ENCODE data around the gene LAMTOR4. TPM values are rescaled to one million over a fixed set of nuclear protein-coding genes. Genes with fewer than 3 reads are reported as not detected.

Gene LAMTOR4
- polyA plus RNA-seq, 1 donor from 2014 or later = 333 TPM

DNA sequence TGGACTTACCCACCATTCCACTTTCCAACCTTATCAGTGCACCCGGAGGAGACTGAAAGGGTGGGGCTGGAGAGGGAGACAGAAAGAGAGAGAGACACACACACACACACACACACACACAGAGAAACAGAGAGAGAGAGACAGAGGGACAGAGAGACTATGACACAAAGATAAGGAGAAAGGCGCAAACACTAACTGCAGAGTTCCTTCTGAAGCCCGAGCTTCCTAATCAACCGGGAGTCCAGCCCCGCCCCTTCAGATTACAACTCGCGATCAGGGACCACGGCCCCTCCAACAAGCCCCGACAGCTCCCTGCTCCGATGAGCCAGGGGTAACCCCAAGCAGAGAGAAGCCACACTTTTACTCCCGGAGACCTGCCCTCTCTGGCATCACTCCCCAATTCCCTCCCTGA lies 19.2 kb downstream of the LAMTOR4 start (continued):
- no peak for TF ChIP-seq EZH2 (IDR thresholded peaks at IDR 0.05; ENCODE audit: borderline replicate concordance, insufficient read depth, low read length, poor library complexity, severe bottlenecking)

DNA sequence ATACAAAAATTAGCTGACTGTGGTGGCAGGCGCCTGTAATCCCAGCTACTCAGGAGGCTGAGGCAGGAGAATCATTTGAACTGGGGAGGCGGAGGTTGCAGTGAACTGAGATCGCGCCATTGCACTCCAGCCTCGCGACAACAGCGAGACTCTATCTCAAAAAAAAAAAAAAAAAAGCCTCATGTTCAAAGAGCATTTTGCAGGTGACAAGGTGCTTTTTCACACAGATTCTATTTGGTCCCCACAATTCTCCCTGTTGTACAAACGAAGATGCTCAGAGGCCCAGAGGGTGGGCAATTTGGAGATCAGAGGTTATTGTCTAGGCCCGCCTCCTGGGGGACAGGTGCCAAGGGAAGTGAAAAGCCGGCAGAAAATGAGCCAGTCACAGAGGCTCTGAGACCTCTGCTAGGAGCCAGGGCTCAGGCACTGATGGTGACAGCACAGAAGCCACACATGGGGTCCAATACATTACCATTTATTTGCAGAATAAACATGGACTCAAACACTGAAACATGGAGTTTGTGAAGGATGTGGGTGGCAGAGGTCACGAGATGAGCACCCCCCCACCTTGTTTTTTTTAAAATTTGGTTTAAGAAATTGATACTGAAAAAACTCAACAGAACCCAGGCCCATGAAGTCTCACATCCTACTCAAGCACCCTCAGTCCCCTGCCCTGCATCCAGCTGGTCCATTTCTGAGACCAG lies 20.6 kb downstream of the LAMTOR4 start:
- no peak for TF ChIP-seq MXI1 (conservative IDR thresholded peaks at IDR 0.05; ENCODE audit: poor library complexity, severe bottlenecking)
- TF ChIP-seq EP300 (conservative IDR thresholded peaks at IDR 0.05; ENCODE audit: poor library complexity, severe bottlenecking) = no peak
- TF ChIP-seq SMC3 (conservative IDR thresholded peaks at IDR 0.05; ENCODE audit: poor library complexity) = no peak
- TF ChIP-seq TAF1 (IDR thresholded peaks at IDR 0.05; ENCODE audit: low read depth) = no peak
- TF ChIP-seq, protein P1, sequence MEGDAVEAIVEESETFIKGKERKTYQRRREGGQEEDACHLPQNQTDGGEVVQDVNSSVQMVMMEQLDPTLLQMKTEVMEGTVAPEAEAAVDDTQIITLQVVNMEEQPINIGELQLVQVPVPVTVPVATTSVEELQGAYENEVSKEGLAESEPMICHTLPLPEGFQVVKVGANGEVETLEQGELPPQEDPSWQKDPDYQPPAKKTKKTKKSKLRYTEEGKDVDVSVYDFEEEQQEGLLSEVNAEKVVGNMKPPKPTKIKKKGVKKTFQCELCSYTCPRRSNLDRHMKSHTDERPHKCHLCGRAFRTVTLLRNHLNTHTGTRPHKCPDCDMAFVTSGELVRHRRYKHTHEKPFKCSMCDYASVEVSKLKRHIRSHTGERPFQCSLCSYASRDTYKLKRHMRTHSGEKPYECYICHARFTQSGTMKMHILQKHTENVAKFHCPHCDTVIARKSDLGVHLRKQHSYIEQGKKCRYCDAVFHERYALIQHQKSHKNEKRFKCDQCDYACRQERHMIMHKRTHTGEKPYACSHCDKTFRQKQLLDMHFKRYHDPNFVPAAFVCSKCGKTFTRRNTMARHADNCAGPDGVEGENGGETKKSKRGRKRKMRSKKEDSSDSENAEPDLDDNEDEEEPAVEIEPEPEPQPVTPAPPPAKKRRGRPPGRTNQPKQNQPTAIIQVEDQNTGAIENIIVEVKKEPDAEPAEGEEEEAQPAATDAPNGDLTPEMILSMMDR (IDR thresholded peaks at IDR 0.05; ENCODE audit: poor library complexity, severe bottlenecking) = no peak
- TF ChIP-seq POLR2AphosphoS5 (IDR thresholded peaks at IDR 0.05) = no peak
- no peak for TF ChIP-seq EZH2 (IDR thresholded peaks at IDR 0.05; ENCODE audit: borderline replicate concordance, insufficient read depth, low read length, poor library complexity, severe bottlenecking)
- TF ChIP-seq, protein P2, sequence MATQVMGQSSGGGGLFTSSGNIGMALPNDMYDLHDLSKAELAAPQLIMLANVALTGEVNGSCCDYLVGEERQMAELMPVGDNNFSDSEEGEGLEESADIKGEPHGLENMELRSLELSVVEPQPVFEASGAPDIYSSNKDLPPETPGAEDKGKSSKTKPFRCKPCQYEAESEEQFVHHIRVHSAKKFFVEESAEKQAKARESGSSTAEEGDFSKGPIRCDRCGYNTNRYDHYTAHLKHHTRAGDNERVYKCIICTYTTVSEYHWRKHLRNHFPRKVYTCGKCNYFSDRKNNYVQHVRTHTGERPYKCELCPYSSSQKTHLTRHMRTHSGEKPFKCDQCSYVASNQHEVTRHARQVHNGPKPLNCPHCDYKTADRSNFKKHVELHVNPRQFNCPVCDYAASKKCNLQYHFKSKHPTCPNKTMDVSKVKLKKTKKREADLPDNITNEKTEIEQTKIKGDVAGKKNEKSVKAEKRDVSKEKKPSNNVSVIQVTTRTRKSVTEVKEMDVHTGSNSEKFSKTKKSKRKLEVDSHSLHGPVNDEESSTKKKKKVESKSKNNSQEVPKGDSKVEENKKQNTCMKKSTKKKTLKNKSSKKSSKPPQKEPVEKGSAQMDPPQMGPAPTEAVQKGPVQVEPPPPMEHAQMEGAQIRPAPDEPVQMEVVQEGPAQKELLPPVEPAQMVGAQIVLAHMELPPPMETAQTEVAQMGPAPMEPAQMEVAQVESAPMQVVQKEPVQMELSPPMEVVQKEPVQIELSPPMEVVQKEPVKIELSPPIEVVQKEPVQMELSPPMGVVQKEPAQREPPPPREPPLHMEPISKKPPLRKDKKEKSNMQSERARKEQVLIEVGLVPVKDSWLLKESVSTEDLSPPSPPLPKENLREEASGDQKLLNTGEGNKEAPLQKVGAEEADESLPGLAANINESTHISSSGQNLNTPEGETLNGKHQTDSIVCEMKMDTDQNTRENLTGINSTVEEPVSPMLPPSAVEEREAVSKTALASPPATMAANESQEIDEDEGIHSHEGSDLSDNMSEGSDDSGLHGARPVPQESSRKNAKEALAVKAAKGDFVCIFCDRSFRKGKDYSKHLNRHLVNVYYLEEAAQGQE (IDR thresholded peaks at IDR 0.05; ENCODE audit: borderline replicate concordance) = no peak
- no peak for TF ChIP-seq RAD21 (conservative IDR thresholded peaks at IDR 0.05)
- H3K27ac ChIP-seq (ENCODE audit: low read length) = no peak overlapping the region
- H4K20me1 ChIP-seq (ENCODE audit: insufficient read depth) = no peaks in the 10 kb centered on the region
- H3K9me3 ChIP-seq (ENCODE audit: low read length) = no peaks in the 10 kb centered on the region
- H3K4me2 ChIP-seq (ENCODE audit: low read length) = no peak overlapping the region
- no peak overlapping the region for H2AFZ ChIP-seq (ENCODE audit: low read depth, low read length)
- no peaks in the 10 kb centered on the region for H3K27me3 ChIP-seq (ENCODE audit: insufficient read depth, low read depth, low read length)
- H3K79me2 ChIP-seq (replicated peaks; ENCODE audit: insufficient read depth, low read length) = no peaks in the 10 kb centered on the region
- no peaks in the 10 kb centered on the region for H3F3A ChIP-seq (ENCODE audit: insufficient read depth, low read length, poor library complexity, severe bottlenecking)
- no peaks in the 10 kb centered on the region for H3K9me2 ChIP-seq (ENCODE audit: insufficient read depth, low read length)
- no peak overlapping the region for H3K9ac ChIP-seq (ENCODE audit: low read length)
- H3K36me3 ChIP-seq (ENCODE audit: insufficient read depth, low read length) = no peaks in the 10 kb centered on the region
- H3K4me3 ChIP-seq (ENCODE audit: low read length) = no peak overlapping the region

DNA sequence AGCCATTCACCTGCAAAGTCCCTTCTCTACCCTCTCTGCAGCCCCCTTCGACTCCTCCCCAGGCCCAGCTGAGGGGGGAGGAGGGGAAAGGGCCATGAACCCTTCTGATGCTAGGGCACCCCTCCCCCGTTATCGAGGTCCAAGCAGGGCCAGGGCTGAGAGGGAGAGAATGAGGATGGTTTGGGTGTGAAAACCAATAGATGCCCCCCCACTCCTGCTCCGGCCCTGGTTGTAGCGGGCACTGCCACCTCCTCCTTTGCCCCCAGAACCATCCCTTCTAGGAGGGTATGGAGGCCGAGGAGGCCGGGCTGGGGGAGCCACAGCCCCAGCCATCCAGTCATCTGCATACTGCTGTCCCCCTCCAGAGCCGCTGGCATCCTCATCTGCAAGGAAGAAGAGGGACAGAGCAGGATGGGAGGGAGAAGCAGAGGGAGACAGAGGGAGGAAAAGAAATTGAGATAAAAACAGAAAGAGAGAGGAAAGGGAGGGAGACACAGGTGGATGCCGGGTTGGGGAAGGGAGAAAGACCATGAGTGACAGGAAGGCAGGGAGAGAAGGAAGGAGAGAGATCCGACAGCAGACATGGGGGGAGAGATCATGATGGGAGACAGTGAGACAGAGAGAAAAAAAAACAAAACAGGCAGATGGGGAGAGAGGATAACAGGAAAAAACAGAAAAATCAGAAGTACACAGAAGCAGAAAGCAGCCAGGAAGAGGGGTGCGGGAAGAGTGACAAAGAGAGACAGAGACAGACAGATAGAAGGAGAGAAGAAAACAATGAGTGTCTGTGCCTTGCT lies 21.6 kb downstream of the LAMTOR4 start:
- Histone ChIP-seq H3K79me2 (replicated peaks; ENCODE audit: insufficient read depth, low read length) (peaks cover 4% of the 10 kb centered on the region), H3K36me3 (ENCODE audit: insufficient read depth, low read length) (no peaks in the 10 kb centered on the region), H3K4me3 (ENCODE audit: low read length) (peak overlapping the region; percentile 56)

More for the DNA sequence above, 21.6 kb downstream of the LAMTOR4 start:
- H3K9me3 ChIP-seq (ENCODE audit: low read length) = no peaks in the 10 kb centered on the region
- H3K4me2 ChIP-seq (ENCODE audit: low read length) = no peak overlapping the region
- no peaks in the 10 kb centered on the region for H3F3A ChIP-seq (ENCODE audit: insufficient read depth, low read length, poor library complexity, severe bottlenecking)
- no peak overlapping the region for H2AFZ ChIP-seq (ENCODE audit: low read depth, low read length)
- H3K27ac ChIP-seq (ENCODE audit: low read length) = no peak overlapping the region
- peak overlapping the region; percentile 14 for H3K9ac ChIP-seq (ENCODE audit: low read length)
- H3K27me3 ChIP-seq (ENCODE audit: insufficient read depth, low read depth, low read length) = no peaks in the 10 kb centered on the region
- no peaks in the 10 kb centered on the region for H4K20me1 ChIP-seq (ENCODE audit: insufficient read depth)
- no peaks in the 10 kb centered on the region for H3K9me2 ChIP-seq (ENCODE audit: insufficient read depth, low read length)
- TF ChIP-seq EZH2 (IDR thresholded peaks at IDR 0.05; ENCODE audit: borderline replicate concordance, insufficient read depth, low read length, poor library complexity, severe bottlenecking) = no peak
- TF ChIP-seq EP300 (conservative IDR thresholded peaks at IDR 0.05; ENCODE audit: poor library complexity, severe bottlenecking) = no peak
- no peak for TF ChIP-seq TAF1 (IDR thresholded peaks at IDR 0.05; ENCODE audit: low read depth)
- TF ChIP-seq MXI1 (conservative IDR thresholded peaks at IDR 0.05; ENCODE audit: poor library complexity, severe bottlenecking) = no peak
- TF ChIP-seq RAD21 (conservative IDR thresholded peaks at IDR 0.05) = no peak
- no peak for TF ChIP-seq SMC3 (conservative IDR thresholded peaks at IDR 0.05; ENCODE audit: poor library complexity)
- TF ChIP-seq, protein P1 (IDR thresholded peaks at IDR 0.05; ENCODE audit: poor library complexity, severe bottlenecking) = no peak
- TF ChIP-seq POLR2AphosphoS5 (IDR thresholded peaks at IDR 0.05) = no peak
- TF ChIP-seq, protein P2 (IDR thresholded peaks at IDR 0.05; ENCODE audit: borderline replicate concordance) = no peak

Measured in neural cell (in vitro differentiated cells).